ENCODE measurements around the gene BCAS3.

- TF ChIP-seq YY1 (IDR thresholded peaks at IDR 0.05; ENCODE audit: low read depth) (no peak), REST (IDR thresholded peaks at IDR 0.05; ENCODE audit: low read depth) (no peak), NFIC (IDR thresholded peaks at IDR 0.05) (no peak), RAD21 (IDR thresholded peaks at IDR 0.05; ENCODE audit: low read depth) (no peak)
Measured at GRCh38 chr17:60749708-60750107, 72.1 kb downstream of the BCAS3 start.

Data from Ishikawa (cell line).